HEK293T (cell line): ENCODE results near the gene MRGPRG.

ENCODE experiments used
- CTCF ChIA-PET: fragments of 350-600 bp; formaldehyde crosslinking; extraction: SDS; loops from one replicate; lab custom pipeline; 2021; ENCODE audit warnings: antibody characterized with exemption, inconsistent platforms; lab: Yijun Ruan, JAX
- POLR2A ChIA-PET: fragments of 350-600 bp; formaldehyde crosslinking; extraction: SDS; loops from one replicate; lab custom pipeline; 2020; ENCODE audit warnings: antibody characterized with exemption, inconsistent platforms; lab: Yijun Ruan, JAX
- DNase-seq: peaks from one replicate; pipeline ENCODE4 v3.0.0; 2012; ENCODE audit warnings: mixed read lengths; ENCODE audit errors: extremely low spot score
- ARNT ChIP-seq: fragments of 450-650 bp; IDR thresholded peaks from 2 replicates; pipeline ENCODE4 v1.6.1; 2017; ENCODE audit warnings: mild to moderate bottlenecking
- BHLHE40 ChIP-seq: fragments of 450-650 bp; IDR thresholded peaks from 2 replicates; pipeline ENCODE4 v1.6.1; 2016; ENCODE audit warnings: mild to moderate bottlenecking, moderate library complexity, borderline replicate concordance
- CTBP1 ChIP-seq: fragments of 450-650 bp; IDR thresholded peaks from 2 replicates; pipeline ENCODE4 v1.6.1; 2016; ENCODE audit warnings: borderline replicate concordance
- ELF4 ChIP-seq: fragments of 450-650 bp; IDR thresholded peaks from 2 replicates; pipeline ENCODE4 v1.6.1; 2017; ENCODE audit warnings: antibody characterized with exemption
- FOXA1 ChIP-seq: fragments of 450-650 bp; IDR thresholded peaks from 2 replicates; pipeline ENCODE4 v1.6.1; 2016; ENCODE audit warnings: mild to moderate bottlenecking
- FOXK2 ChIP-seq: fragments of 450-650 bp; IDR thresholded peaks from 2 replicates; pipeline ENCODE4 v1.6.1; 2016; ENCODE audit warnings: mild to moderate bottlenecking
- FOXM1 ChIP-seq: fragments of 450-650 bp; IDR thresholded peaks from 2 replicates; pipeline ENCODE4 v1.6.1; 2017; ENCODE audit warnings: mild to moderate bottlenecking, borderline replicate concordance
- HDGF ChIP-seq: fragments of 450-650 bp; IDR thresholded peaks from 2 replicates; pipeline ENCODE4 v1.6.1; 2017; ENCODE audit warnings: antibody characterized with exemption, borderline replicate concordance
- L3MBTL2 ChIP-seq: fragments of 450-650 bp; conservative IDR thresholded peaks from 2 replicates; pipeline ENCODE4 v1.6.1; 2016; ENCODE audit warnings: mild to moderate bottlenecking
- LEF1 ChIP-seq: fragments of 450-650 bp; IDR thresholded peaks from 2 replicates; pipeline ENCODE4 v1.6.1; 2017; ENCODE audit warnings: mild to moderate bottlenecking, borderline replicate concordance
- NFRKB ChIP-seq: fragments of 450-650 bp; IDR thresholded peaks from 2 replicates; pipeline ENCODE4 v1.6.1; 2016; ENCODE audit warnings: mild to moderate bottlenecking, moderate library complexity
- SP1 ChIP-seq: fragments of 450-650 bp; IDR thresholded peaks from 2 replicates; pipeline ENCODE4 v1.6.1; 2017
- SUZ12 ChIP-seq: fragments of 450-650 bp; IDR thresholded peaks from 2 replicates; pipeline ENCODE4 v1.6.1; 2016; ENCODE audit warnings: mild to moderate bottlenecking
- TARDBP ChIP-seq: fragments of 450-650 bp; IDR thresholded peaks from 2 replicates; pipeline ENCODE4 v1.6.1; 2016
- ZNF384 ChIP-seq: fragments of 450-650 bp; IDR thresholded peaks from 2 replicates; pipeline ENCODE4 v1.6.1; 2016
- TF ChIP-seq, protein P1 (sequence below): fragments of 450-650 bp; IDR thresholded peaks from 2 replicates; pipeline ENCODE4 v1.6.1; 2016

Gene MRGPRG

DNA sequence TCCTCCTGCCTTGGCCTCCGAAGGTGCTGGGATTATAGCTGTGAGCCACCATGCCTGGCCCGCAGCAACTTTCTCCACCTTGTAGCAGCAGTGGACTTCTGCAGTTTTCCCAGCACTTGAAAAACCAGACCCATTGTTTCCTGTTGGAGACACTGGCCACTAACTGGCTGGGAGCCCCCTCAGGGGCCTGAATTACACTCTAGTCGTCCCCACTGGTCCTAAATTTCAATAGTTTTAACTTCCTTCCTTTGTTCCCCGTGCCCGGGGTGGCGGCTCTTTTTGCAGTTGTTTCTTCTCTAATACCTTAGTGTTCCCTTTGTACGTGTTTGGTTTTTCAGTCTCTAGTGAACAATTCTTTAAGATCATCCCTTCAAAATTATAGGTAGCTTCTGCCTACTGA is 16.2 kb upstream of the MRGPRG start:
- ChIA-PET CTCF (no interaction called here), POLR2A (no interaction called here)
- no peak for TF ChIP-seq SUZ12
- TF ChIP-seq HDGF = no peak
- no peak for TF ChIP-seq ZNF384
- TF ChIP-seq FOXA1 = no peak
- TF ChIP-seq SP1 = no peak
- TF ChIP-seq LEF1 = no peak
- no peak for TF ChIP-seq L3MBTL2
- no peak for DNase-seq

DNA sequence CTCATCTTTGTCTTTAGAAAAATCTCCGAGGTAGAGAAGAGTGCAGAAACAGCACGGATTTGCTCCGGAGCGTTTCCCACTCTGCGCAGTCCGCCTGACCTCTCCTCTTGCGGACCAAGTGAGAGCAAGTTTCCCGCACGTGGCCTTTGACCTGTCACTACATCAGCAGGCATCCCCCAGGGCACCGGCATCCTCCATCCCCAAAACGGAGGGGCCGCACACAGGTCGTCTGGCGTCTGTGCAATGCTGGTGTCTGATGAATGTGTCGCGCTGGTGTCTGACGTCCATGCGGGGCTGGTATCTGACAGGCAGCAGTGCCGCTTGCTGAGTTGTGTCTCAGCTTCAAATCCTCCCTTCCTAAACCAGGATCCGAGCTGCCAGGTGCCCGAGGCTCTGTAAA is 14.3 kb upstream of the MRGPRG start:
- CTCF ChIA-PET = no interaction called here
- TF ChIP-seq SUZ12 (no peak), HDGF (no peak)
- no peak for DNase-seq
- POLR2A ChIA-PET = no interaction called here

DNA sequence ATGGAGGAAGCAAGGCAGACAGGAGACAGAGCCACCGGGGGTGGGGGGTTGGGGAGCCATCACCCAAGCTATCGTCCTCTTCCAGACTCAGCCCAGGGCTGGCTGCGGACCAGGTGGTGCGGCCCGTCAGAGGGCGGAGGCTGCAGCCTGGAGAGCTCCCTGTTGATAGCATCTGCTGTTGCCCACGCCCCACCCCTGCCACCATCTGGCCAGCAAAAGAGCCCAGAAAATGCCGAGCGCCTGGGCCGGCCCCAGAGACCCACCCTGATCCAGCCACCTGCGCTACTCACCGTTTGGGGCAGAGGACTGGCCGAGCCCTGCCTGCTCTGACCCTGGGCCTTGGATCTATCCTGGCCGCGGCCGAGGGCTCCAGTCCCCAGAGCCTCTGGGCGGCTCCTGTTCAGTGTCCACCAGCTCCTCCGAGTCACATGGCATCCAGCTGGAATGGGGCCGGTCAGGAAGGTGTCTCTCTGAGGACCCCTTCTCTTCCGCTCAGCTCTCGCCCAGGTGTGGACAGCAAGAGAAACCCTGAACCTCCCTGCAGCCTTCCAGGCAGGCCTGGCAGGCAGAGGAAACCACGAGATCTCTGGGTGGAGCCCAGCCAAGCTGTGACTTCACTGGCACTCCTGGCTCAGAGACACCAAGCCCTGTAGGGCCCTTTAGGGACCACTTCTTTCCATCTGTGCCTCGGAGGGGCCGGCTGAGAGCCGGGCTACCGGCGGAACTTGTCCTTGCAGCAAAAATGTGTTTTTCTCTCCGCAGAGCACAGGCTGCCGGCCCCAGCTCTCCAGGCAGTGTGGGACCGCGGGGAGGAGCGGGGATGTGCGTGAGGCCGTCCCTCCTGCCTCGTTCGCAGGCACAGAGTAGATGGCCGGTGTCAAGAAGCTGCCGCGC is 13.5 kb upstream of the MRGPRG start, which contains the start of gene MRGPRE:
Gene MRGPRE, minus strand, starts transcription at position 567 of the 894 bp plus-strand sequence. CDS start 3,618 bp downstream, outside the sequence.
- TF ChIP-seq FOXM1 = no peak
- TF ChIP-seq BHLHE40 = no peak
- TF ChIP-seq, protein P1, sequence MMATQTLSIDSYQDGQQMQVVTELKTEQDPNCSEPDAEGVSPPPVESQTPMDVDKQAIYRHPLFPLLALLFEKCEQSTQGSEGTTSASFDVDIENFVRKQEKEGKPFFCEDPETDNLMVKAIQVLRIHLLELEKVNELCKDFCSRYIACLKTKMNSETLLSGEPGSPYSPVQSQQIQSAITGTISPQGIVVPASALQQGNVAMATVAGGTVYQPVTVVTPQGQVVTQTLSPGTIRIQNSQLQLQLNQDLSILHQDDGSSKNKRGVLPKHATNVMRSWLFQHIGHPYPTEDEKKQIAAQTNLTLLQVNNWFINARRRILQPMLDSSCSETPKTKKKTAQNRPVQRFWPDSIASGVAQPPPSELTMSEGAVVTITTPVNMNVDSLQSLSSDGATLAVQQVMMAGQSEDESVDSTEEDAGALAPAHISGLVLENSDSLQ = no peak
- no peak for TF ChIP-seq HDGF
- no peak for TF ChIP-seq ELF4
- no peak for TF ChIP-seq CTBP1
- no peak for TF ChIP-seq SUZ12
- TF ChIP-seq LEF1 = no peak
- no peak for TF ChIP-seq ARNT
- TF ChIP-seq SP1 = no peak
- TF ChIP-seq FOXK2 = no peak
- no peak for TF ChIP-seq NFRKB
- no peak for TF ChIP-seq L3MBTL2
- TF ChIP-seq FOXA1 = no peak
- no peak for TF ChIP-seq ZNF384
- TF ChIP-seq TARDBP = no peak
- CTCF ChIA-PET = no interaction called here
- no peak for DNase-seq
- POLR2A ChIA-PET = no interaction called here

DNA sequence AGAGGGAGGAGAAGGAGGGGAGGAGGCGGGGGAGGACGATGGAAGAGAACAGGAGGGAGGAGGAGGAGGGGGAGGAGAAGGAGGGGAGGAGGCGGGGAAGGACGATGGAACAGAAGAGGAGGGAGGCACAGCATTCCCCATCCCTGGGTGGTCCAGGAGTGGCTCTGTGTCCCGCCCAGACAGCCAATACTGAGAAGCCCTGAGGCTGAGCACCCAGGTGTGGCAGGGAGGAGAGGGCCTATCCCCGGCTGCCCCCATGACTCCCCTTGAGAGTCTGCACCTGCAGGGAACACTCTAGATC is 12.9 kb upstream of the MRGPRG start:
- ChIA-PET POLR2A (no interaction called here), CTCF (no interaction called here)
- TF ChIP-seq TARDBP (no peak), LEF1 (no peak), BHLHE40 (no peak), SUZ12 (no peak), FOXM1 (no peak), FOXA1 (no peak), SP1 (no peak), FOXK2 (no peak), ZNF384 (no peak)
- TF ChIP-seq, protein P1 = no peak
- no peak for DNase-seq

DNA sequence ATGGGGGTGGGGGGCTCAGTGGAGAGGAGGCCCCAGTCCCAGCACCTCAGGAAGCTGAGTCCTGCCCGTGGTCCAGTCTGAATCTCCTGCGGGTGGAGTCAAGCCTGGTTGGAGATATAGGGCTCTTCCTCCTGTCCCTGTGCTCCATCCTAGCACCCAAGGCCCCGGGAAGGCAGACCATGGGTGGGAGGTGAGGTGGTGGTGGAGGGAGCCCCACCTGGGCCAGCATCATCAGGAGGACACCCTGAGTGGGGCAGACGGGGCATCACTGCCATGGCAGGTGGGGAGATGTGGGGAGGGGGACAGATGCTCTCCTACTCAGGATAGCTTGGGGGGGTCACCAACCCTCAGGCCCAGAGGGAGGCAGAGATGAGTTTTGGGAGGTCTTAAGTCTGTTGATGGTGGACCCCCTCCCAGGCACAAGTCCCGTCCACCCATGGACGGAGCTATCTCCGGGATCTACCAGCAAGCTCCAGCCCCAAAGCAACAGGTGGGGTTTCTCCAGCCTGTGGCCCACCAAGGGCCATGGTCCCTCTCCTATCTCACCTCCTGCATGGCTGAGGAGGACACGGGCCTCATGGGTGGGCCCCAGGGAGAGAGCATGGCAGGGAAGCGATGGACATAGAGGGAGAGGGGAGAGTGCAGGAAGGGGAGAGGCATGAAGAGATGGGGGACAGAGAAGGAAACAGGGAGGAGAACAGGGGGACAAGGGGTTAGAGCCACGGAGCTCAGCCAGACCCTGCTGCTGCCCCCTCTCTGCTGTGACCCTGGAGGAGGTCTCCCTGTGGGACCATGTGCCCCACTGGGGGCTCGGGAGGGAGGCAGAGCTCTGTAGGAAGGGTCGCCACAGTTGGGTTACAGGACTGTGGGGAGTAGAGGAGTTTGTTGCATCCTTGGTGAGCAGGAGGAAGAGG is 12.3 kb upstream of the MRGPRG start:
- ChIA-PET POLR2A (no interaction called here), CTCF (no interaction called here)
- no peak for DNase-seq
- TF ChIP-seq L3MBTL2 (no peak), ELF4 (no peak), FOXK2 (no peak), LEF1 (no peak), SUZ12 (no peak), CTBP1 (no peak), FOXA1 (no peak), HDGF (no peak)
- TF ChIP-seq, protein P1 = no peak
